Measurements from ENCODE around the gene SLC6A1.

DNA sequence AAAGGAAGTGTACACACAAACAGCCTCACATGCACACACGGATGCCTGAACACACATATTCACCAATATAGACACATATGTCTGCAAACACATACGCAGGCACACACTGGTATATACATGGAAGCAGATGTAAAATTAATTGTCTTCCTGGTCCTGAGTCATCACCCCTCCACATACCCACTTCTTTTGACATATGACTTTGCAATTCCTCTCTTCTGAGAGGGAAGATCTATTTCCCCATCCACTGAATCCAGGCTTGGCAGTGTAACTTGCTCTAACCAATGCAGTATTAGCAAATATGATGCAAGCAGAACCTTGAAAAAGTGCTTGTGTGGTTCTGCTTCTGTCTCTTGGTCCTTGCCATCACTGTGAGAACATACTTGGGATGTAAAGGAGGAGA lies 84.9 kb downstream of the SLC6A1 start:
- no peak for TF ChIP-seq EZH2 (IDR thresholded peaks at IDR 0.05; ENCODE audit: borderline replicate concordance, low read depth, low read length, poor library complexity, severe bottlenecking)
- TF ChIP-seq, protein P1, sequence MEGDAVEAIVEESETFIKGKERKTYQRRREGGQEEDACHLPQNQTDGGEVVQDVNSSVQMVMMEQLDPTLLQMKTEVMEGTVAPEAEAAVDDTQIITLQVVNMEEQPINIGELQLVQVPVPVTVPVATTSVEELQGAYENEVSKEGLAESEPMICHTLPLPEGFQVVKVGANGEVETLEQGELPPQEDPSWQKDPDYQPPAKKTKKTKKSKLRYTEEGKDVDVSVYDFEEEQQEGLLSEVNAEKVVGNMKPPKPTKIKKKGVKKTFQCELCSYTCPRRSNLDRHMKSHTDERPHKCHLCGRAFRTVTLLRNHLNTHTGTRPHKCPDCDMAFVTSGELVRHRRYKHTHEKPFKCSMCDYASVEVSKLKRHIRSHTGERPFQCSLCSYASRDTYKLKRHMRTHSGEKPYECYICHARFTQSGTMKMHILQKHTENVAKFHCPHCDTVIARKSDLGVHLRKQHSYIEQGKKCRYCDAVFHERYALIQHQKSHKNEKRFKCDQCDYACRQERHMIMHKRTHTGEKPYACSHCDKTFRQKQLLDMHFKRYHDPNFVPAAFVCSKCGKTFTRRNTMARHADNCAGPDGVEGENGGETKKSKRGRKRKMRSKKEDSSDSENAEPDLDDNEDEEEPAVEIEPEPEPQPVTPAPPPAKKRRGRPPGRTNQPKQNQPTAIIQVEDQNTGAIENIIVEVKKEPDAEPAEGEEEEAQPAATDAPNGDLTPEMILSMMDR (conservative IDR thresholded peaks at IDR 0.05; ENCODE audit: low read depth, low read length): no peak
